K562 (cell line): ENCODE results near the gene OR2W1. TPM values are rescaled to one million over a fixed set of nuclear protein-coding genes. Genes with fewer than 3 reads are reported as not detected.

Source experiments
- COPS2 ChIP-seq: fragments of 450-650 bp; conservative IDR thresholded peaks from 2 replicates; pipeline ENCODE4 v1.6.1; 2016; ENCODE audit warnings: mild to moderate bottlenecking, moderate library complexity
- MYC ChIP-seq, 2 experiments: fragments of 250-450 bp in 1 of 2; sonication (Bioruptor Pico) in 1 of 2; IDR thresholded peaks; 2 replicates each; pipeline versions ENCODE4 v1.5.1 to v1.6.1; 2012 to 2021; ENCODE audit warnings: low read depth in 2 of 2, borderline replicate concordance in 1 of 2, improper control_type of control experiment in 1 of 2, low read length in 1 of 2, mild to moderate bottlenecking in 1 of 2, moderate library complexity in 1 of 2
- NR2C2 ChIP-seq, 2 experiments: fragments of 200-800 bp in 1 of 2; sonication (Bioruptor generic) in 1 of 2; sonication (generic) in 1 of 2; formaldehyde crosslinking in 1 of 2; IDR thresholded peaks; 2 replicates each; pipeline versions ENCODE4 v1.6.1 to v1.8.0; 2016 to 2022; ENCODE audit warnings: mild to moderate bottlenecking in 1 of 2, missing compliant biosample characterization in 1 of 2, missing genetic modification characterization in 1 of 2, missing genetic modification reagents in 1 of 2
- PYGO2 ChIP-seq: fragments of 450-650 bp; IDR thresholded peaks from 2 replicates; pipeline ENCODE4 v1.6.1; 2016; ENCODE audit warnings: mild to moderate bottlenecking, missing genetic modification characterization, moderate library complexity, missing compliant biosample characterization
- RBM14 ChIP-seq: fragments of 200-400 bp; formaldehyde crosslinking; IDR thresholded peaks from 2 replicates; pipeline ENCODE4 v1.6.1; 2018; ENCODE audit warnings: low read depth, mild to moderate bottlenecking, low read length, moderate library complexity, borderline replicate concordance; ENCODE audit not compliant: insufficient read depth
- SMARCC2 ChIP-seq: fragments of 450-650 bp; IDR thresholded peaks from 2 replicates; pipeline ENCODE4 v1.6.1; 2017; ENCODE audit warnings: antibody characterized with exemption, moderate library complexity, mild to moderate bottlenecking, low read depth
- SMARCE1 ChIP-seq: fragments of 450-650 bp; IDR thresholded peaks from 2 replicates; pipeline ENCODE4 v1.7.1; 2016; ENCODE audit warnings: mild to moderate bottlenecking
- SMC3 ChIP-seq: conservative IDR thresholded peaks from 2 replicates; pipeline ENCODE4 v1.6.1; 2011; ENCODE audit warnings: low read depth, low read length, improper control_type of control experiment; ENCODE audit not compliant: insufficient read depth
- SNIP1 ChIP-seq: fragments of 450-650 bp; IDR thresholded peaks from 2 replicates; pipeline ENCODE4 v1.7.1; 2017; ENCODE audit warnings: low read depth, mild to moderate bottlenecking
- SPI1 ChIP-seq: IDR thresholded peaks from 2 replicates; pipeline ENCODE4 v1.6.1; 2011; ENCODE audit warnings: low read depth, low read length, control low read depth, borderline replicate concordance
- TRIM24 ChIP-seq, 2 experiments: fragments of 450-650 bp; IDR thresholded peaks; 2 replicates each; pipeline ENCODE4 v1.6.1; 2016
- ZNF263 ChIP-seq: sonication (generic); formaldehyde crosslinking; IDR thresholded peaks from 2 replicates; pipeline ENCODE4 v1.8.0; 2022; ENCODE audit warnings: mild to moderate bottlenecking, missing genetic modification reagents, borderline replicate concordance
- ZSCAN29 ChIP-seq: fragments of 450-650 bp; IDR thresholded peaks from 2 replicates; pipeline ENCODE4 v1.6.1; 2017
- ZSCAN32 ChIP-seq: fragments of 450-650 bp; formaldehyde crosslinking; IDR thresholded peaks from 2 replicates; pipeline ENCODE4 v1.4.0; 2020; ENCODE audit warnings: mild to moderate bottlenecking, moderate library complexity
- polyA plus RNA-seq, 8 experiments: library from polyadenylated mRNA; depleted of rRNA in 4 of 8; stranded (reverse) in 5 of 8; unstranded in 3 of 8; fragments of >200 nt; fragmentation: Nextera tagmentation in 2 of 8; fragmentation: Illumina TruSeq in 1 of 8; extraction: Ambion mirVana in 2 of 8; extraction: Trizol in 1 of 8; gene quantifications; 2 replicates each; pipeline versions ENCODE4 v1.2.1 to v1.2.3, GENCODE V29; 2011 to 2014; ENCODE audit warnings: inconsistent platforms in 1 of 8, missing spikeins in 1 of 8
- total RNA-seq, 7 experiments: library from RNA; depleted of rRNA in 6 of 7; stranded (reverse); fragments of >200 nt in 6 of 7; fragmentation: Illumina TruSeq in 2 of 7; extraction: Trizol in 2 of 7; gene quantifications; 2 replicates each; pipeline versions ENCODE4 v1.2.1 to v1.2.3, GENCODE V29; 2011 to 2021; ENCODE audit warnings: low replicate concordance in 1 of 7
- TF ChIP-seq, protein P1 (sequence below): IDR thresholded peaks from 2 replicates; pipeline ENCODE4 v1.6.1; 2011; ENCODE audit warnings: borderline replicate concordance, low read depth, mild to moderate bottlenecking, moderate library complexity, low read length; ENCODE audit not compliant: insufficient read depth, poor library complexity, severe bottlenecking
- TF ChIP-seq, protein P2 (sequence below), 2 experiments: fragments of 150-350 bp in 1 of 2; IDR thresholded peaks; 2 replicates each; pipeline ENCODE4 v1.6.1; 2012 to 2016; ENCODE audit warnings: low read depth in 2 of 2, low read length in 2 of 2, mild to moderate bottlenecking in 1 of 2, moderate library complexity in 1 of 2
- TF ChIP-seq, protein P3 (sequence below): fragments of 250-450 bp; sonication (Bioruptor Pico); IDR thresholded peaks from 2 replicates; pipeline ENCODE4 v1.4.0; 2020; ENCODE audit warnings: mild to moderate bottlenecking, moderate library complexity, borderline replicate concordance

Gene OR2W1
- total and polyA plus RNA-seq, 9 of the 15 experiments (the other 6 are each of a cell fraction or from before 2014, with no cell fraction given): not detected

DNA sequence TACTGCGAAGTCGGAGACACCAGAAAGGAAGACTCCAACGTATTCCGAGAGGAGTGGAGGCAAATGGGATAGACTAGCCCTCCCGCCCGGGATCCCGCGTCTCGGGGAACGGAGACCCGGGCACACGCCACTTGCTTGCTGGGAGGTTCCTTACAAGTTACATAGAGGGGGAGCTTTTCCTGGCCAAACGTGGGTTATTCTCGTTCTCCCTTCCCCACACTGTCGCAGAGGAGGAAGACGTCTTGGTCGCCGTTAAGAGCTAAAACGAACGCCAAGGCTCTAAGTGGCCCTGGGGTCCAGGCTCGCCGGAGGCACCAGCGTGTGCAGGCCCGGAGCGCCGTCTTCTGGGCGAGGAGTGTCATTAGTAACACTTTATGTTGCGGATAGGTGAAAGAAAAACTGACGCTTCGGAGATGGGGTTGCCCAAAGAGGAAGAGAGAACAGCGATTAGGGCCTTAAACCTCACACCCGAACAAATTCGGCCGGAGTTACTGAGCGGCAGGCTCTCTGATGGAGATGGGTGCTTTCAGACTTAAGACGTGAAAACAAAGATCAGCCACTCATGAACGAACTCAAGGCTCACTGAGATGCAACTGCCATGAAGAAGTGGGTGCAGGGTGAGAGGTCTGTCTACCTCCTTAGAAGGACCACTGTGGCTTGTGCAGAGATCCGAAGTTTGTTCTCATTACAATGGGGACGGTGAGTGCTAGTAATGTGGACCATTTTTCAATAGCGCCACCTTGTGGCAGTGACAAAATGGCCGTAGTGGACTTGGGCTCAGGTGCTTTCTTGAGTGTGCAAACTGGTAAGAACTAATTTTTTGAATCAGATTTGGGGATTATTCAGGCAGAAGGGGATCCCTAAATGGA is 28.2 kb downstream of the OR2W1 start (continued):
- TF ChIP-seq ZSCAN29 (peak; percentile 80; the same call in 1 of the 2 replicates), COPS2 (no peak), ZSCAN32 (no peak), SPI1 (peak; percentile 17; the same call in 1 of the 2 replicates), RBM14 (no peak), MYC (IDR thresholded peaks at IDR 0.05; ENCODE audit: low read depth, low read length) (peak; percentile 17; the same call in 1 of the 2 replicates), MYC (CRISPR knock-in tag; IDR thresholded peaks at IDR 0.05; ENCODE audit: borderline replicate concordance, low read depth) (0 out of 2 replicates have a peak, but pooled peaks have one; percentile 52), TRIM24 (IDR thresholded peaks at IDR 0.05) (0 out of 4 replicates have a peak, but pooled peaks of 1 of the 2 experiments have one; percentile 11), SMARCC2 (peak; percentile 19; the same call in 1 of the 2 replicates), PYGO2 (no peak), ZNF263 (CRISPR knock-in tag) (peak; percentile 62; the same call in 1 of the 2 replicates), SMC3 (peak; percentile 78), SNIP1 (no peak), NR2C2 (CRISPR knock-in tag; IDR thresholded peaks at IDR 0.05) (0 out of 2 replicates have a peak, but pooled peaks have one; percentile 42), NR2C2 (tag; IDR thresholded peaks at IDR 0.05) (no peak), SMARCE1 (0 out of 2 replicates have a peak, but pooled peaks have one; percentile 54)
- TF ChIP-seq, protein P1, sequence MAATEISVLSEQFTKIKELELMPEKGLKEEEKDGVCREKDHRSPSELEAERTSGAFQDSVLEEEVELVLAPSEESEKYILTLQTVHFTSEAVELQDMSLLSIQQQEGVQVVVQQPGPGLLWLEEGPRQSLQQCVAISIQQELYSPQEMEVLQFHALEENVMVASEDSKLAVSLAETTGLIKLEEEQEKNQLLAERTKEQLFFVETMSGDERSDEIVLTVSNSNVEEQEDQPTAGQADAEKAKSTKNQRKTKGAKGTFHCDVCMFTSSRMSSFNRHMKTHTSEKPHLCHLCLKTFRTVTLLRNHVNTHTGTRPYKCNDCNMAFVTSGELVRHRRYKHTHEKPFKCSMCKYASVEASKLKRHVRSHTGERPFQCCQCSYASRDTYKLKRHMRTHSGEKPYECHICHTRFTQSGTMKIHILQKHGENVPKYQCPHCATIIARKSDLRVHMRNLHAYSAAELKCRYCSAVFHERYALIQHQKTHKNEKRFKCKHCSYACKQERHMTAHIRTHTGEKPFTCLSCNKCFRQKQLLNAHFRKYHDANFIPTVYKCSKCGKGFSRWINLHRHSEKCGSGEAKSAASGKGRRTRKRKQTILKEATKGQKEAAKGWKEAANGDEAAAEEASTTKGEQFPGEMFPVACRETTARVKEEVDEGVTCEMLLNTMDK: peak; percentile 39
- TF ChIP-seq, protein P2, sequence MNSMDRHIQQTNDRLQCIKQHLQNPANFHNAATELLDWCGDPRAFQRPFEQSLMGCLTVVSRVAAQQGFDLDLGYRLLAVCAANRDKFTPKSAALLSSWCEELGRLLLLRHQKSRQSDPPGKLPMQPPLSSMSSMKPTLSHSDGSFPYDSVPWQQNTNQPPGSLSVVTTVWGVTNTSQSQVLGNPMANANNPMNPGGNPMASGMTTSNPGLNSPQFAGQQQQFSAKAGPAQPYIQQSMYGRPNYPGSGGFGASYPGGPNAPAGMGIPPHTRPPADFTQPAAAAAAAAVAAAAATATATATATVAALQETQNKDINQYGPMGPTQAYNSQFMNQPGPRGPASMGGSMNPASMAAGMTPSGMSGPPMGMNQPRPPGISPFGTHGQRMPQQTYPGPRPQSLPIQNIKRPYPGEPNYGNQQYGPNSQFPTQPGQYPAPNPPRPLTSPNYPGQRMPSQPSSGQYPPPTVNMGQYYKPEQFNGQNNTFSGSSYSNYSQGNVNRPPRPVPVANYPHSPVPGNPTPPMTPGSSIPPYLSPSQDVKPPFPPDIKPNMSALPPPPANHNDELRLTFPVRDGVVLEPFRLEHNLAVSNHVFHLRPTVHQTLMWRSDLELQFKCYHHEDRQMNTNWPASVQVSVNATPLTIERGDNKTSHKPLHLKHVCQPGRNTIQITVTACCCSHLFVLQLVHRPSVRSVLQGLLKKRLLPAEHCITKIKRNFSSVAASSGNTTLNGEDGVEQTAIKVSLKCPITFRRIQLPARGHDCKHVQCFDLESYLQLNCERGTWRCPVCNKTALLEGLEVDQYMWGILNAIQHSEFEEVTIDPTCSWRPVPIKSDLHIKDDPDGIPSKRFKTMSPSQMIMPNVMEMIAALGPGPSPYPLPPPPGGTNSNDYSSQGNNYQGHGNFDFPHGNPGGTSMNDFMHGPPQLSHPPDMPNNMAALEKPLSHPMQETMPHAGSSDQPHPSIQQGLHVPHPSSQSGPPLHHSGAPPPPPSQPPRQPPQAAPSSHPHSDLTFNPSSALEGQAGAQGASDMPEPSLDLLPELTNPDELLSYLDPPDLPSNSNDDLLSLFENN (IDR thresholded peaks at IDR 0.05; ENCODE audit: low read depth in 2 of 2, low read length in 2 of 2): 0 out of 4 replicates have a peak, but pooled peaks of 1 of the 2 experiments have one; percentile 15
- TF ChIP-seq, protein P3, sequence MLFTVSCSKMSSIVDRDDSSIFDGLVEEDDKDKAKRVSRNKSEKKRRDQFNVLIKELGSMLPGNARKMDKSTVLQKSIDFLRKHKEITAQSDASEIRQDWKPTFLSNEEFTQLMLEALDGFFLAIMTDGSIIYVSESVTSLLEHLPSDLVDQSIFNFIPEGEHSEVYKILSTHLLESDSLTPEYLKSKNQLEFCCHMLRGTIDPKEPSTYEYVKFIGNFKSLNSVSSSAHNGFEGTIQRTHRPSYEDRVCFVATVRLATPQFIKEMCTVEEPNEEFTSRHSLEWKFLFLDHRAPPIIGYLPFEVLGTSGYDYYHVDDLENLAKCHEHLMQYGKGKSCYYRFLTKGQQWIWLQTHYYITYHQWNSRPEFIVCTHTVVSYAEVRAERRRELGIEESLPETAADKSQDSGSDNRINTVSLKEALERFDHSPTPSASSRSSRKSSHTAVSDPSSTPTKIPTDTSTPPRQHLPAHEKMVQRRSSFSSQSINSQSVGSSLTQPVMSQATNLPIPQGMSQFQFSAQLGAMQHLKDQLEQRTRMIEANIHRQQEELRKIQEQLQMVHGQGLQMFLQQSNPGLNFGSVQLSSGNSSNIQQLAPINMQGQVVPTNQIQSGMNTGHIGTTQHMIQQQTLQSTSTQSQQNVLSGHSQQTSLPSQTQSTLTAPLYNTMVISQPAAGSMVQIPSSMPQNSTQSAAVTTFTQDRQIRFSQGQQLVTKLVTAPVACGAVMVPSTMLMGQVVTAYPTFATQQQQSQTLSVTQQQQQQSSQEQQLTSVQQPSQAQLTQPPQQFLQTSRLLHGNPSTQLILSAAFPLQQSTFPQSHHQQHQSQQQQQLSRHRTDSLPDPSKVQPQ (CRISPR knock-in tag): no peak
